PC-3 (cell line): ENCODE measurements around the gene EIF3F. TPM values are rescaled to one million over a fixed set of nuclear protein-coding genes. Genes with fewer than 3 reads are reported as not detected.

ENCODE experiments used
- ATAC-seq: fragments of 200-7000 bp; cut with Tn5 transposase; 2 replicates; pipeline ENCODE4 v1.9.1; 2020; ENCODE audit warnings: mild to moderate bottlenecking, moderate library complexity
- BruUV-seq: library from RNA; stranded (reverse); fragments of 400-500 nt; replicated peaks from 2 replicates; lab custom pipeline; 2021; lab: Mats Ljungman, UMichigan
- CTCF ChIA-PET: fragments of 300-600 bp; sonication (Branson Sonifier 250); formaldehyde crosslinking; loops from one replicate; lab custom pipeline; 2022; ENCODE audit warnings: antibody characterized with exemption; lab: Charles Lee
- POLR2A ChIA-PET: fragments of 300-600 bp; sonication (Branson Sonifier 250); formaldehyde crosslinking; loops from one replicate; lab custom pipeline; 2022; ENCODE audit warnings: antibody characterized with exemption; ENCODE audit not compliant: unreplicated experiment; lab: Charles Lee
- DNase-seq: peaks from one replicate; pipeline ENCODE4 v3.0.0-alpha.2; 2015
- H2AFZ ChIP-seq: fragments of 300-600 bp; sonication (generic); 2 replicates; pipeline ENCODE4 v1.6.0; 2016; ENCODE audit warnings: antibody characterized with exemption, low read length
- H3F3A ChIP-seq: fragments of 300-600 bp; sonication (generic); one replicate; pipeline ENCODE4 v1.6.0; 2017; ENCODE audit warnings: antibody characterized with exemption, low read length, control low read depth, mild to moderate bottlenecking; ENCODE audit not compliant: unreplicated experiment
- H3K27ac ChIP-seq: fragments of 300-600 bp; sonication (generic); 2 replicates; pipeline ENCODE4 v1.5.1; 2016; ENCODE audit warnings: mild to moderate bottlenecking, low read length
- H3K27me3 ChIP-seq: fragments of 300-600 bp; sonication (generic); 2 replicates; pipeline ENCODE4 v1.6.1; 2016; ENCODE audit warnings: low read length, mixed read lengths
- H3K36me3 ChIP-seq: fragments of 300-600 bp; sonication (generic); 2 replicates; pipeline ENCODE4 v1.6.1; 2016; ENCODE audit warnings: low read depth, mixed run types, low read length, mixed read lengths
- H3K4me1 ChIP-seq: fragments of 300-600 bp; sonication (generic); 2 replicates; pipeline ENCODE4 v1.5.1; 2016; ENCODE audit warnings: low read length; ENCODE audit not compliant: insufficient read depth
- H3K4me2 ChIP-seq: fragments of 300-600 bp; sonication (generic); 2 replicates; pipeline ENCODE4 v1.6.0; 2016; ENCODE audit warnings: low read length
- H3K4me3 ChIP-seq: fragments of 300-600 bp; sonication (generic); 2 replicates; pipeline ENCODE4 v1.5.1; 2016; ENCODE audit warnings: mild to moderate bottlenecking, low read length, mixed read lengths
- H3K79me2 ChIP-seq: fragments of 300-600 bp; sonication (generic); 2 replicates; pipeline ENCODE4 v1.6.1; 2017; ENCODE audit warnings: low read length, mixed read lengths
- H3K9ac ChIP-seq: fragments of 300-600 bp; sonication (generic); 2 replicates; pipeline ENCODE4 v1.6.0; 2016; ENCODE audit warnings: mild to moderate bottlenecking, low read length
- H3K9me2 ChIP-seq: fragments of 300-600 bp; sonication (generic); replicated peaks from 2 replicates; pipeline ENCODE4 v1.6.1; 2016; ENCODE audit warnings: mixed run types, low read length, mixed read lengths
- H3K9me3 ChIP-seq: fragments of 300-600 bp; sonication (generic); 2 replicates; pipeline ENCODE4 v1.6.1; 2016; ENCODE audit warnings: low read length, mixed read lengths
- H4K20me1 ChIP-seq: fragments of 300-600 bp; sonication (generic); 2 replicates; pipeline ENCODE4 v1.6.1; 2016; ENCODE audit warnings: low read length, mixed read lengths
- CTCF ChIP-seq: fragments of 300-600 bp; sonication (generic); conservative IDR thresholded peaks from 2 replicates; pipeline ENCODE4 v1.5.1; 2017; ENCODE audit warnings: antibody characterized with exemption, low read depth, mild to moderate bottlenecking, low read length
- EZH2 ChIP-seq: fragments of 300-600 bp; sonication (generic); IDR thresholded peaks from one replicate; pipeline ENCODE4 v1.6.1; 2017; ENCODE audit warnings: antibody characterized with exemption, mild to moderate bottlenecking, low read length; ENCODE audit not compliant: unreplicated experiment
- EZH2phosphoT487 ChIP-seq: fragments of 300-600 bp; sonication (generic); IDR thresholded peaks from 2 replicates; pipeline ENCODE4 v1.6.1; 2018; ENCODE audit warnings: mild to moderate bottlenecking, antibody characterized with exemption, low read length, borderline replicate concordance
- intact Hi-C: fragments of 100-400 bp; cut with micrococcal nuclease; formaldehyde crosslinking; loops from 2 replicates; pipeline ENCODE4 v1.9.0; 2023
- total RNA-seq: library from RNA; depleted of rRNA; stranded (reverse); fragments of >200 nt; gene quantifications from 2 replicates; pipeline ENCODE4 v1.2.3, GENCODE V29; 2014

Gene EIF3F
- total RNA-seq, 1 experiment from 2014 or later = 227 TPM

GRCh38 chr11:8022876-8023275 is 35.7 kb downstream of the EIF3F start:
- TF ChIP-seq EZH2 = no peak
- TF ChIP-seq EZH2phosphoT487 = no peak
- no peak for TF ChIP-seq CTCF
- Histone ChIP-seq H2AFZ (no peak overlapping the region), H3K27me3 (peaks cover 32% of the 10 kb centered on the region), H3K36me3 (no peaks in the 10 kb centered on the region), H3K4me3 (no peak overlapping the region), H3K4me2 (no peak overlapping the region), H3K9me2 (no peaks in the 10 kb centered on the region), H3K27ac (no peak overlapping the region), H3K9ac (no peak overlapping the region), H3K79me2 (no peaks in the 10 kb centered on the region), H3K9me3 (no peaks in the 10 kb centered on the region), H4K20me1 (no peaks in the 10 kb centered on the region), H3F3A (no peaks in the 10 kb centered on the region), H3K4me1 (no peaks in the 10 kb centered on the region; the same call in 1 of the 2 replicates)
- ChIA-PET CTCF (no interaction called here), POLR2A (no interaction called here)
- ATAC-seq (no peak), DNase-seq (no peak)
- BruUV-seq = no TSS peak
- intact Hi-C loops = no loop called here

- Histone ChIP-seq H3K27me3 (peaks cover 35% of the 10 kb centered on the region), H3K9me2 (no peaks in the 10 kb centered on the region), H3K9me3 (no peaks in the 10 kb centered on the region), H3K36me3 (no peaks in the 10 kb centered on the region), H3F3A (no peaks in the 10 kb centered on the region), H4K20me1 (no peaks in the 10 kb centered on the region), H3K4me2 (no peak overlapping the region), H3K27ac (no peak overlapping the region), H3K4me1 (no peaks in the 10 kb centered on the region), H3K79me2 (no peaks in the 10 kb centered on the region), H3K4me3 (no peak overlapping the region), H2AFZ (no peak overlapping the region), H3K9ac (no peak overlapping the region)
- no peak for TF ChIP-seq CTCF
- TF ChIP-seq EZH2 = no peak
- TF ChIP-seq EZH2phosphoT487 = no peak
- POLR2A ChIA-PET = no interaction called here
- intact Hi-C loops = no loop called here
- CTCF ChIA-PET = no interaction called here
- ATAC-seq = no peak
- no peak for DNase-seq
- no TSS peak for BruUV-seq
Observed at GRCh38 chr11:8023831-8024555, 36.9 kb downstream of the EIF3F start.

GRCh38 chr11:8025123-8025522 is 38.0 kb downstream of the EIF3F start:
- POLR2A ChIA-PET = no interaction called here
- ATAC-seq = no peak

More at GRCh38 chr11:8025123-8025522, 38.0 kb downstream of the EIF3F start:
- H3K27me3 ChIP-seq = peaks cover 37% of the 10 kb centered on the region
- CTCF ChIA-PET = no interaction called here
- no TSS peak for BruUV-seq
- no peaks in the 10 kb centered on the region for H3K79me2 ChIP-seq
- no peak for DNase-seq
- TF ChIP-seq EZH2phosphoT487 (no peak), EZH2 (no peak), CTCF (no peak)
- no peaks in the 10 kb centered on the region for H3K36me3 ChIP-seq
- H3K9me3 ChIP-seq = no peaks in the 10 kb centered on the region
- H3K4me1 ChIP-seq = no peaks in the 10 kb centered on the region
- intact Hi-C loops = no loop called here
- no peak overlapping the region for H3K4me2 ChIP-seq
- no peak overlapping the region for H3K4me3 ChIP-seq
- H3K9me2 ChIP-seq = no peaks in the 10 kb centered on the region
- H3K9ac ChIP-seq = no peak overlapping the region
- no peak overlapping the region for H3K27ac ChIP-seq
- H2AFZ ChIP-seq = no peak overlapping the region
- no peaks in the 10 kb centered on the region for H4K20me1 ChIP-seq
- no peaks in the 10 kb centered on the region for H3F3A ChIP-seq
